Neural crest cell (in vitro differentiated cells): ENCODE data around the gene SWAP70. TPM values are rescaled to one million over a fixed set of nuclear protein-coding genes. Genes with fewer than 3 reads are reported as not detected.

Experiments
- DNase-seq: peaks from one replicate; pipeline ENCODE4 v3.0.0; 2021; ENCODE audit warnings: low read depth, mixed read lengths, low spot score
- H3K27ac Mint-ChIP-seq: one replicate; pipeline ENCODE4 v1.8.0; 2021; ENCODE audit warnings: mild to moderate bottlenecking, mixed read lengths; ENCODE audit not compliant: unreplicated experiment
- H3K27me3 Mint-ChIP-seq: 2 replicates; pipeline ENCODE4 v1.8.0; 2021; ENCODE audit warnings: low read depth, mild to moderate bottlenecking, mixed read lengths
- H3K36me3 Mint-ChIP-seq: 2 replicates; pipeline ENCODE4 v1.8.0; 2021; ENCODE audit warnings: low read depth, mild to moderate bottlenecking, mixed read lengths
- H3K4me1 Mint-ChIP-seq: 2 replicates; pipeline ENCODE4 v1.8.0; 2021; ENCODE audit warnings: mixed read lengths
- H3K4me3 Mint-ChIP-seq: one replicate; pipeline ENCODE4 v1.8.0; 2021; ENCODE audit warnings: mild to moderate bottlenecking, mixed read lengths
- H3K9me3 Mint-ChIP-seq: 2 replicates; pipeline ENCODE4 v1.8.0; 2021; ENCODE audit warnings: mixed read lengths
- CTCF ChIP-seq: fragments of 200-600 bp; sonication (generic); conservative IDR thresholded peaks from 2 replicates; pipeline ENCODE4 v1.5.0; 2021; ENCODE audit warnings: antibody characterized with exemption, mild to moderate bottlenecking
- total RNA-seq: library from RNA; stranded (reverse); gene quantifications from 2 replicates; pipeline ENCODE4 v1.2.1, GENCODE V29; 2021

The SWAP70 gene
- total RNA-seq, 1 donor from 2014 or later, result 18.1 TPM

DNA sequence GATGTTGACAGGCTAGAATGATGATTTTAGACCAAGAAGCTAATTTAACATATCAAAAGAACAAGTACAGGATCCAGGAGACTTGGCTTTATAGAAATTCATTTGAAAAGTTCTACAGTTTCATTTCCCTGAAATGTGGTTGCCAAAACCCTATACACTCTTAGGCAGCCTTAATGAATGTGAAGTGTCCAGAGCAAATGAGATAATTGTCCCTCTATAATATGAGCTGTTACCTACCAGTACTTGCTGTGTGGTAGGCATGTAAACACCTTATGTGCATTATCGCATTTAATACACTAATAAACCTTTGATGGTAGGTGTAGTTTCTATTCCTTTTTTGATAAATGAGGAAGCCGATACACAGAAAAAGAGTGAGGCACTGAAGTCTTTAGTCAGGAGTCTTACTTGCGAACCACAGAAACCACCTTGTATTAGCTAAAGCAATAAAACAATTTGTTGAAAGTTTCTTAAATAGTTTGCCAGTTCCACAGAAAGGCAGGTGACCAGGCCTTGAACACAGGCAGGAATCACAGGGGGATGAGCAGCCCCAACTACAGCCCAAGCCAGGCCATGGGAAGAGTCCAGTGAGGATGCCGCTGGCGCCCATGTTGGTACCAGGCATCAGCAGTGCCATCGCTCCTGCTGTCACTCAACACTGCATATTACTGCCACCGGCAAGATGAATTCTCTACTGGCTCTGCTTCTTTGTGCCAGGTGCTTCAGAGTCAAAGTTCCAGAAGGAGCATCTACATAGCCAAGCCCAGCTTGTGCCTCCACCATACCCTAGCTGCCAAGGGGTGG lies 81.7 kb downstream of the SWAP70 start:
- DNase-seq, result no peak
- H3K9me3 Mint-ChIP-seq, result no peaks in the 10 kb centered on the region
- no peaks in the 10 kb centered on the region for H3K27me3 Mint-ChIP-seq
- peaks cover 21% of the 10 kb centered on the region for H3K36me3 Mint-ChIP-seq
- H3K4me3 Mint-ChIP-seq, result no peak overlapping the region
- H3K27ac Mint-ChIP-seq, result no peak overlapping the region
- TF ChIP-seq CTCF, result no peak
- H3K4me1 Mint-ChIP-seq, result peaks cover 4% of the 10 kb centered on the region

- no peak overlapping the region for H3K4me3 Mint-ChIP-seq
- H3K36me3 Mint-ChIP-seq, result peaks cover 15% of the 10 kb centered on the region
- H3K27me3 Mint-ChIP-seq, result no peaks in the 10 kb centered on the region
- TF ChIP-seq CTCF, result no peak
- DNase-seq, result no peak
- peaks cover 4% of the 10 kb centered on the region for H3K4me1 Mint-ChIP-seq
- no peak overlapping the region for H3K27ac Mint-ChIP-seq
- no peaks in the 10 kb centered on the region for H3K9me3 Mint-ChIP-seq
Observed at GRCh38 chr11:9747229-9747628, 83.4 kb downstream of the SWAP70 start.

DNA sequence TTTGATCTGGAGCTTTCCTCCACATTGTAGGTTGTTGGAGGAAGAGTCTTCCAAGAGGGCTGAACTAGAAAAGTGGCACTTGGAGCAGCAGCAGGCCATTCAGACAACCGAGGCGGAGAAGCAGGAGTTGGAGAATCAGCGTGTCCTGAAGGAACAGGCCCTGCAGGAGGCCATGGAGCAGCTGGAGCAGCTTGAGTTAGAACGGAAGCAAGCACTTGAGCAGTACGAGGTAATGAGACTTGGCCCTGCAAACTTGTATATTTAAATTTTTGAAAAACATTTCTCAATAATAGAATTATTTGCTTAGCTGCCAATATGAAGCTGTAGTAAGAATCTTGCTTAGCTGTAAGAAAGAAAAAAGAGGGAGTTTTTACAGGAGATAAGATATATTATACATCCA lies 84.0 kb downstream of the SWAP70 start:
- H3K27me3 Mint-ChIP-seq, result no peaks in the 10 kb centered on the region
- DNase-seq, result no peak
- H3K4me1 Mint-ChIP-seq, result peaks cover 4% of the 10 kb centered on the region
- H3K4me3 Mint-ChIP-seq, result no peak overlapping the region
- no peak overlapping the region for H3K27ac Mint-ChIP-seq
- H3K9me3 Mint-ChIP-seq, result no peaks in the 10 kb centered on the region
- peaks cover 13% of the 10 kb centered on the region for H3K36me3 Mint-ChIP-seq
- no peak for TF ChIP-seq CTCF

- Mint-ChIP-seq H3K36me3 (peaks cover 12% of the 10 kb centered on the region), H3K4me1 (peaks cover 4% of the 10 kb centered on the region), H3K27ac (no peak overlapping the region), H3K27me3 (no peaks in the 10 kb centered on the region), H3K9me3 (no peaks in the 10 kb centered on the region), H3K4me3 (no peak overlapping the region)
- TF ChIP-seq CTCF, result peak; percentile 73
- no peak for DNase-seq
Observed at GRCh38 chr11:9748361-9748970, 84.6 kb downstream of the SWAP70 start.

- TF ChIP-seq CTCF, result no peak
- Mint-ChIP-seq H3K27ac (peak overlapping the region; percentile 30), H3K9me3 (no peaks in the 10 kb centered on the region), H3K36me3 (peaks cover 8% of the 10 kb centered on the region), H3K4me1 (peaks cover 16% of the 10 kb centered on the region), H3K27me3 (no peaks in the 10 kb centered on the region), H3K4me3 (no peak overlapping the region)
- no peak for DNase-seq
Observed at GRCh38 chr11:9750551-9750950, 86.7 kb downstream of the SWAP70 start.
